Glutamatergic neuron (in vitro differentiated cells): ENCODE measurements around the gene OXCT2. TPM values are rescaled to one million over a fixed set of nuclear protein-coding genes. Genes with fewer than 3 reads are reported as not detected.
"Not testable (repeated sequence)": the region's sequence is repeated elsewhere in the genome, so short reads cannot be mapped to it uniquely, and the experiment has no call there.

ENCODE experiments used
- DNase-seq: peaks from one replicate; pipeline ENCODE4 v3.0.0; 2022
- H3K27ac Mint-ChIP-seq: one replicate; pipeline ENCODE4 v1.8.0; 2020; ENCODE audit warnings: mild to moderate bottlenecking, mixed read lengths, inconsistent platforms; ENCODE audit not compliant: unreplicated experiment
- H3K27me3 Mint-ChIP-seq: one replicate; pipeline ENCODE4 v1.8.0; 2020; ENCODE audit warnings: mild to moderate bottlenecking, moderate library complexity, mixed read lengths, inconsistent platforms; ENCODE audit not compliant: unreplicated experiment
- H3K36me3 Mint-ChIP-seq: one replicate; pipeline ENCODE4 v1.8.0; 2020; ENCODE audit warnings: mild to moderate bottlenecking, mixed read lengths, inconsistent platforms; ENCODE audit not compliant: unreplicated experiment
- H3K4me1 Mint-ChIP-seq: one replicate; pipeline ENCODE4 v1.8.0; 2020; ENCODE audit warnings: mild to moderate bottlenecking, low read depth, mixed read lengths, inconsistent platforms; ENCODE audit not compliant: unreplicated experiment
- H3K4me3 Mint-ChIP-seq: one replicate; pipeline ENCODE4 v1.8.0; 2020; ENCODE audit warnings: mild to moderate bottlenecking, mixed read lengths, inconsistent platforms; ENCODE audit not compliant: unreplicated experiment
- H3K9me3 Mint-ChIP-seq: one replicate; pipeline ENCODE4 v1.8.0; 2020; ENCODE audit warnings: mild to moderate bottlenecking, moderate library complexity, mixed read lengths, inconsistent platforms; ENCODE audit not compliant: unreplicated experiment
- CTCF ChIP-seq: fragments of 200-600 bp; sonication (generic); IDR thresholded peaks from one replicate; pipeline ENCODE4 v1.5.0; 2021; ENCODE audit not compliant: partially characterized antibody, unreplicated experiment
- total RNA-seq: library from RNA; stranded (reverse); fragmentation: NEBNext Ultra II Directional; extraction: Animal tissue kit (Norgen Biotek cat#: 25700); gene quantifications from one replicate; pipeline ENCODE4 v1.2.1, GENCODE V29; 2021; ENCODE audit not compliant: unreplicated experiment

Gene OXCT2
- total RNA-seq, 1 donor from 2014 or later, result 0.37 TPM

GRCh38 chr1:39782103-39782502 lies 11.0 kb upstream of the OXCT2 start:
- H3K36me3 Mint-ChIP-seq, result no peaks in the 10 kb centered on the region
- peaks cover 11% of the 10 kb centered on the region for H3K27me3 Mint-ChIP-seq
- peaks cover 2% of the 10 kb centered on the region for H3K9me3 Mint-ChIP-seq
- no peaks in the 10 kb centered on the region for H3K4me1 Mint-ChIP-seq
- no peak overlapping the region for H3K4me3 Mint-ChIP-seq
- no peak for TF ChIP-seq CTCF
- H3K27ac Mint-ChIP-seq, result no peak overlapping the region
- no peak for DNase-seq

- TF ChIP-seq CTCF, result no peak
- peaks cover 9% of the 10 kb centered on the region for H3K27me3 Mint-ChIP-seq
- no peak overlapping the region for H3K27ac Mint-ChIP-seq
- H3K4me3 Mint-ChIP-seq, result no peak overlapping the region
- H3K36me3 Mint-ChIP-seq, result no peaks in the 10 kb centered on the region
- H3K4me1 Mint-ChIP-seq, result no peaks in the 10 kb centered on the region
- peaks cover 2% of the 10 kb centered on the region for H3K9me3 Mint-ChIP-seq
- no peak for DNase-seq
Measured at GRCh38 chr1:39781349-39781715, 10.2 kb upstream of the OXCT2 start.

- H3K36me3 Mint-ChIP-seq, result no peaks in the 10 kb centered on the region
- peaks cover 7% of the 10 kb centered on the region for H3K27me3 Mint-ChIP-seq
- H3K9me3 Mint-ChIP-seq, result peaks cover 2% of the 10 kb centered on the region
- no peaks in the 10 kb centered on the region for H3K4me1 Mint-ChIP-seq
- no peak overlapping the region for H3K27ac Mint-ChIP-seq
- TF ChIP-seq CTCF, result no peak
- no peak overlapping the region for H3K4me3 Mint-ChIP-seq
- DNase-seq, result peak; percentile 4
Measured at GRCh38 chr1:39779821-39780220, 8.7 kb upstream of the OXCT2 start.

- no peak overlapping the region for H3K4me3 Mint-ChIP-seq
- H3K27ac Mint-ChIP-seq, result no peak overlapping the region
- H3K4me1 Mint-ChIP-seq, result no peaks in the 10 kb centered on the region
- H3K27me3 Mint-ChIP-seq, result peaks cover 7% of the 10 kb centered on the region
- H3K9me3 Mint-ChIP-seq, result peaks cover 2% of the 10 kb centered on the region
- DNase-seq, result peak; percentile 5
- H3K36me3 Mint-ChIP-seq, result no peaks in the 10 kb centered on the region
- TF ChIP-seq CTCF, result no peak
Measured at GRCh38 chr1:39779137-39779536, 8.0 kb upstream of the OXCT2 start.

GRCh38 chr1:39778463-39779099 lies 7.4 kb upstream of the OXCT2 start:
- not testable (repeated sequence) for DNase-seq, H3K4me3 Mint-ChIP-seq, H3K27ac Mint-ChIP-seq, H3K9me3 Mint-ChIP-seq, H3K27me3 Mint-ChIP-seq, H3K4me1 Mint-ChIP-seq, H3K36me3 Mint-ChIP-seq

GRCh38 chr1:39777896-39778295 lies 6.7 kb upstream of the OXCT2 start:
- not testable (repeated sequence) for H3K9me3 Mint-ChIP-seq, H3K36me3 Mint-ChIP-seq, H3K27ac Mint-ChIP-seq, DNase-seq, H3K27me3 Mint-ChIP-seq, H3K4me1 Mint-ChIP-seq, H3K4me3 Mint-ChIP-seq
